Stimulated activated CD8-positive, alpha-beta memory T cell treated with anti-CD3 and anti-CD28 coated beads, Interleukin-4, amount 100 ng/mL, for 4 hours (primary cell): Measurements from ENCODE around the gene IFI30.
"Not testable (repeated sequence)": the region's sequence is repeated elsewhere in the genome, so short reads cannot be mapped to it uniquely, and the experiment has no call there.

Experiments used
- DNase-seq, 2 donors: peaks; one replicate each; pipeline ENCODE4 v3.0.0-alpha.2; 2020; ENCODE audit warnings: low read depth in 2 of 2, low spot score in 1 of 2

IFI30 gene

DNA sequence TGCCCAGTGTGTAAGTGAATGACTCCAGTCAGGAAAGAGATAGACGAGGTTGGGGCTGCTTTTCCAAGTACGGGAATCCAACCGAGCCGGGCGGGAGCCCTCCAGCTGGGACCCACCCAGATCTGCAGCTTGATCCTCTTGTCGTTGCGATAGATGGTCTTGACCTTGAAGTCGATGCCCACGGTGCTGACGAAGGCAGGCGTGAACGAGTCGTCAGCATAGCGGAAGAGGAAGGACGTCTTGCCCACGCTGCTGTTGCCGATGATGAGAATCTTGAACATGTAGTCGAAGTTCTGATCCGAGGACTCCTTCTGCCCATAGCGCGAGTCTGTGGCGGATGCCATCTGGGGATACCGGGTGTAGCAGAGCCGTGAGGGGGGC, 28.8 kb downstream of the IFI30 start:
- DNase-seq = no peak

DNA sequence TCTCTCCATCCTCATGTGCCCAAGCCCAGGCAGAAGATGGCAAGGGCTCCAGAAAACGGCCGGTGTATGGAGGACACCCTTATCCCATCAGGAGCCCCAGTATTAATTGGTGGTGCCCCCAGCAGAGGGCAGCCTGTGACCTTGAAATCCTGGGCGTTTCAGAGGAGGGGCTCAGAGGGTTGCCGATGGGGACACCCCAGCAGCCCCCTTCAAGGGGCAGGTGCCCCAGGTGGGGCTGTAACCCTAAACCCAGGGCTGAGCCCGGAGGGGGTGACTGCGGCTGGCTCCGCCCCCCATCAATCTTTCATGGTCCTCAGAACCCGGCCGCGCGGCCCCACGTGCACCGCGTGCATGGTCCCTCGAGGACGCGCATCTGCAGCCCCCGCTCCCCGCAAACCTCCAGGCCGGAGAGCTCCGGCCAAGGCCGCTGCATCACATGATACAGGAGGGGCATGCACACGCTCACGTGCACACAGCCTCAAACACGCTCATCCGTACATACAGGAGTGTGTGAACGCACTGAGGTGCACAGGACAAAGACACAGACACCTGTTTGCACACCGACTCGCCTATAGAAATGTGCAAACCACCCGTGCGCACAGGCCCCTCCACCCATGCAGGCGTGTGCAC, 29.3 kb downstream of the IFI30 start:
- no peak for DNase-seq

DNA sequence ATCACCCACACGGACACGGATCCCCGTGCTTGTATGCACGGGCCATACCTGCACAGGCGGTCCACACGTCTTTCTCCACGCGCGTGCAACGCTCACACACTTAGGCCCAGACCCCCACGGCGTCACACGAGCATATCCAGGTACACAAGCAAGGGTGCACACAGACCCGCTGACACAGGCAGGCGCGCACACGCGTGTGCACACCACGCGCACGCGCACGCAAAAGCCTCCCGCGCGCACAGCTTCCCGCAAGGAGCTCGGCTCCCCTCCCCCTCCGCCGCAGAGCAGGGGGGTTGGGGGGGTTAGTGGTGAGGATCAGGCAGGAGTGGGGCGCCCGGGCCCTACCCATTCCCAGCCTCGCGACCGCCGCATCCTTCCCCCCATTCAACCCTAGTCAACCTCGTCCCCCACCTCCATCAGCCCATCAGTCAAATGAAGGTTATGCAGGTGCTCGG, 29.8 kb downstream of the IFI30 start:
- DNase-seq = no peak

DNA sequence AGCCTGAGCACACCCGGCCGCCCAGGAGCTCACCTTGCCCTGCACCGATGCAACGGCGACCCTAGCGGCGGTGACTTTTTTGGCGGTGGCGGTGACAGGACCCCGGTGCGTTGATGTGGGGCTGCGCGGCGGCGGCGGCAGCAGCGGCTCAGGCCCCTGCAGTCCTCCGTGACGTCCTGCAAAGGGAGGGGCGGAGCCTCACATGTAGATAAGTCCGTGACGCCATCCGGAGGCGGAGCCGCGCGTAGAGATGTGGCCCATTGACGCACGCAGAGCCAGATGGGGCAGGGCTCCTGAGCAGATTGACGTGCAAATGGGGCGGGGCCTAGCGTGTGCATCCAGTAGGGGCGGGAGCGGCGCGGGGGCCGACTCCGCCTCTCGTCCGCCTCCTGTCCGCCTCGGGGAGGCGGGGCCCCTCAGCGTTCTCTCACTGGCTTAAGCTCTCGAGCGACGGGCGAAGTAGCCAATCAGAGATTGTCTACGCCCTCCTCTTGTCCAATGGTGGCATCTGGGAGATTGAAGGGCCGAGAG, 30.3 kb downstream of the IFI30 start, which contains the start of gene RAB3A:
TSS of gene RAB3A (minus strand) at position 180 of the 531 bp plus-strand sequence. CDS start 1,302 bp downstream, outside the sequence.
- peak; percentile 98 to 99 for DNase-seq

DNA sequence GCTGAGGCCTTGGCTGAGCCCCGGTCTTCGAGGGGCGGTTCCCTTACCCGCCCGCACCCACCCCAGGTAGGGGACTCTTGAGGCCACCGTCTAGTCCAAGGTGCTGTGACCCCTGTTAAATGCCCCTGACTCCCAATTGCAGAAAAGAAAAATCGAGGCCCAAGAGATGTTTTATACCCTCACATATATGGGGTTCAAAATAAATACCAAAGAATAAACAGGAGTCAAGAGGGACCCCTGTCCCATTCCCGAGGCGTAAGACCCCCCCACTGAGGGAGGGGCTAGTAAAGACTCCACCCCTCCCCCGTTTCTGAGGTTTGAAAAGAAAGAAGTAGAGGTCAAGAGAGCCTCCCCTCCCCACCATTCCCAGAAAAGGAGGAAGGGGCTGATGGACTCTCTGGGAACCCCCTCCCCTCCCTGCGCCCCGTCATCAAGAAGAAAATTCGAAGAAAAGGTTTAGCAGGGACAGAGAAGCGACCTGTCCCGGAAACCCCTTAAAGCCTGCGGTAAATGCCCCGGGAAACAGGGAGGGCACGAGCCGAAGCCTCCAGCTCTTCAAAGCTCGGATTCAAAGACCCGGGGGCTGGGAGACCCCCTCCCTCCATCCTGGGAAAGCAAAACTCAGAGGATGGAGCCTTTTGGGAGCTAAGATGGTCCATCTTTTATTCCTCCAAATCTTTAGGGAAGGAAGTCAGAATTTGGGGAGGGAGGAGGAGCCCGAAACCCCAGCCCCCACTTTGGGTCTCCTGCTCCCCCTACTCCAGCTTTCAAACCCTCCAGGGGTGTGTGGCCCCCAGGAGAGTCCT, 31.0 kb downstream of the IFI30 start:
- no peak for DNase-seq

DNA sequence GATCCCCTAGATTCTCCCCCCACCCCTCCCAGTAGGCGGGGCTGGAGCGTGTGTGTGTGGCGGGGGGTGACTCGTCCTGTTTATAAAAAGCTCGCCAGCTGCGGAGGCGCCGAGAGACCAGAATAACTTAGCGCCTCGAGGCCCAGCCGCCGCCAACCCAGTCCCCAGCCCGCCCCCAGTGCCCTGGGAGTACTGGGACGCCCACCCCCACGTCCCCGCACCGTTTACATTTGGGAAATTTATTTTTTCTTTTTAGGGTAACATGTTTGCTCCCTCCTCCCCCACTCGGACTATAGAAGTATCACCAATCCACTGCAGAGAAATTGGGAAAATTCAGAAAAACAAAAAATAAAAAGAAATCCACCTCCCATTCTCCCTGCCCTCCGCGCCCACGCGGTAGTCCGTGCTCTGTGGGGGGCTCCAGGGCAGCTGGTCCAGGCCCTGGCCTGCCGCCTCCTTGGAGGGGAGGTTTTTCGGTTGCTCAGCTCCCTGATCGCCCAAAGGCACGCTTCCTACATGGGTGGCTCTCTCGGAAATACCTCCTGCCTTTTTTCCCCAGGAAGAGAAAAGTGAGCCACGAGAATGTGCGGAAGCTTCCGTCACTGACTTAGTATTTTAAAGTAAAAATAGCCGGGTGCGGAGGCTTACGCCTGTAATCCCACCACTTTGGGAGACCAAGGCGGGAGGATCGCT, 31.7 kb downstream of the IFI30 start:
- DNase-seq = no peak

DNA sequence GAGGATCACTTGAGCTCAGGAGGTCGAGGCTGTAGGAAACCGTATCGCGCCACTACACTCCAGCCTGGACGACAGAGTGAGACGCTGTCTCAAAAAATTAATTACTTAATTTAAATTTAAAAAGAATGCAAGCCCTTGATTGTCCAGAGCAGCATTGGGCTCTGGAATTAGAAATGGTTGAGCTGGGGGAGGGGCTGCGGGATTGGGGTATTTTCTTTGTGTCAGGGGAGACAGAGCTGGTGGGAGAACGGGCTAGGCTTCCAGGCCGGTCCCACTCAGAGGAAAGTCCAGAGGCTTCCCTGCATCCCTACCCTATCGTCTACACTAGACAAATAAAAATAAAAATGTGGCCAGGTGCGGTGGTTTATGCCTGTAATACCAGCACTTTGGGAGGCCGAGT, 32.4 kb downstream of the IFI30 start:
- DNase-seq = no peak

DNA sequence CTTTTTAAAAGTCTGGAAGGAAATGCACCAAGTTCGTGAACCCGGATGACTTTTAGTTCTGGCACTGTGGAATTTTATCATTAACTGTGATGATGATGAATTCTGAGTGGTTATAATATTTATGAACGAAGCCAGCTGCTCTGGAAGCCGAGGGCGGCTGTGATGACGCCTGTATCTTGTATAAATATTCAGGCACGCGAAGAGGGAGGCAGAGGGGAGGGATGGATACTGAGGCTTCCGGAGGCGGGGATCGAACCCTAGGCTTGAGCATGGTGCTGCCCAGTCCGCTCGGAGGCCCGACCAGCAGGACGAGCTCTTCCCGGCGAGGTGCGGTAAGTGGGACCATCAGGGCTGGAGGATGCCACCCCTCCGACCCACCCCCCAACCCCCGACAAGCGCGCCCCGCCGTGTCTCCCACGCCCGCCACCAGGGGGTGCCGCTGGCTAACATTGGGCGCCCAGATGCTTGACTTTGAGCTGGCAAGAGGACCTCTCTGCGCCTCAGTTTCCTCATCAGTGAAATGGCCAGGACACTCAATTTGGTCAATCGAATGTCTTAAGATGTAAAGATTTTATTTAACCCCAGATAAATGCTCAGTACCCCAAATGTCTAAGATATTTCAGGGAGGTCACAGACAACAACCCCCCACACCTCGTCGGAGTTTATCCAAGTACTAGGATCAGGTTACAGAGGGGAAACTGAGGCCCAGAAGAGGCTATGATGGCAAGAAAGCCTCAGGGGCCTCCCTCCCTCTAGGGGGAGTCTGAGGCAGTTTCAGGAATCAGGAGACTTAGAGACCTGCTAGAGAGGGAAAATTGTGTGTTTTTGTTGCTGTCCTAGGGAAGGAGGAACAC, 34.7 kb downstream of the IFI30 start:
- DNase-seq = no peak

DNA sequence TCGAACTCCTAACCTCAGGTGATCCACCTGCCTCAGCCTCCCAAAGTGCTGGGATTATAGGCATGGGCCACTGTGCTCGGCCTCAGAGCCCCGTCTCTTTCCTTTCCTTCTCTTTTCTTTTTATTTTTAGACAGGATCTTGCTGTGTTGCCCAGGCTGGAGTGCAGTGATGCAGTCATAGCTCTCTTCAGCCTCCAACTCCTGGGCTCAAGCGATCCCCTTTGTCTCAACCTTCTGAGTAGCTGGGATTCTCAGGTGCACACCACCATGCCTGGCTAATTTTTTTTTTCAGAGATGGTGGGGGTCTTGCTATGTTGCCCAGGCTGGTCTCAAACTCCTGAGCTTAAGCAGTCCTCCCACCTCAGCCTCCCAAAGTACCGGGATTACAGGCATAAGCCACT, 36.3 kb downstream of the IFI30 start:
- DNase-seq = not testable (repeated sequence)

DNA sequence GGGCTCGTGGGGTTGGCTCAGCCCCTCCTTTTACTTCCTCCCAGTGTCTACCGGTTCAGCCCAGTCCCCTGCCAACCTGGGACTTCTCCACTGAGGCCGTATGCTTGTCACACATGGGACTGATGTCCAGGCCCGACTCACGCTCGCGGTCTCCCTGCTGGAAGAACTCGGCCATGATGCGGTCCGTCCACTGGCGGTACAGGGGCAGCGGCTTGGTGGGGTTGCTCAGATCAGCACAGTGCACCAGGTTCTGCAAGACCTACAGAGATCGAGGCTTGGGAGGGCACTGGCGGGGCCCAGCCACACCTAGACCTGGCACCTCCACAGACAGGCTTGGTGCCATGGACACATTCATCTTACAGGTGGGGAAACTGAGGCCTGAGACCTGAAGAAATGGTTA, 38.1 kb downstream of the IFI30 start:
- DNase-seq = no peak

DNA sequence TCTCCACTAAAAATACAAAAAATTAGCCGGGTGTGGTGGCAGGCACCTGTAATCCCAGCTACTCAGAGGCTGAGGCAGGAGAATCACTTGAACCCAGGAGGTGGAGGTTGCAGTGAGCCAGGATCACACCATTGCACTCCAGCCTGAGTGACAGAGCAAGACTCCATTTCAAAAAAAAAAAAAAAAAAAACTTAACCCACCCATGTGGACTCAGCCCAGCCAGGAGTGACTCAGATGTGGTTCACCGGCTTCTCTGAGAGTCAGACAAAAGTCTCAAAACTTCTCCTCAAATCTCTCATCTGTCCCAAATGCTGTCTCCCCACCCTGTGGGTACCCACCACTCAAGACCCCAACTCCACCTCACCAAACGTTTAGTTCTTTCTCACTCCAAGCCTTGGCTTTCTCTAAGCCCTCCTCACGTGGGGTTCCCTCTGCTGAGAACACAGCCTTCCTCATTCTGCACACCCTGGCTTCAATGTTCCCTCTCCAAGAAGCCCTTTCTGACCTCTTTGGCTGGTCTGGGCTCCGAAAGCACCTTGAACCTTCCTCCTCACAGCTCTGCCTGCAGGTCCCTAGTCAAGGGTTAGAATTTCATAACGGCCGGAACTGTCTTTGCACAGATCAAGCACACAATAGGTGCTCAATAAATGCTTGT, 41.3 kb downstream of the IFI30 start:
- DNase-seq = no peak

DNA sequence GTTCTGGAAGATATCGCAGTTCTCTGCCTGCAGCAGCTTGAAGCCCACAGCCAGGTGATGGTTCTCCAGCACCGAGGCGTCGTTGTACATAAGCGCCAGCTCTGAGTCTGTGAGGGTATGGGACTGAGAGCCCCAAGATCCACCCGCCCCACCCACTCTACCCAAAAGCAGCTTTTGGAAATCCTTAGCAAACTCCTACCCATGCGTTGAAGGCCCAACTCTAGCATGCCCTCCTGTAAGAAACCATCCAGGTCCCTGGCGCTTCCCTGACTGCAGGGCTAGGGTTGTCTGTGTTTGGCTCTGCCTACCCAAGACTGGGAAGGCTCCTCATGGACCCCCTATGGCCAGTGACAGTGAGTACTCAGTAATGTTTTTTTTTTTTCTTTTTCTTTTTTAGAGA, 43.2 kb downstream of the IFI30 start:
- no peak for DNase-seq

DNA sequence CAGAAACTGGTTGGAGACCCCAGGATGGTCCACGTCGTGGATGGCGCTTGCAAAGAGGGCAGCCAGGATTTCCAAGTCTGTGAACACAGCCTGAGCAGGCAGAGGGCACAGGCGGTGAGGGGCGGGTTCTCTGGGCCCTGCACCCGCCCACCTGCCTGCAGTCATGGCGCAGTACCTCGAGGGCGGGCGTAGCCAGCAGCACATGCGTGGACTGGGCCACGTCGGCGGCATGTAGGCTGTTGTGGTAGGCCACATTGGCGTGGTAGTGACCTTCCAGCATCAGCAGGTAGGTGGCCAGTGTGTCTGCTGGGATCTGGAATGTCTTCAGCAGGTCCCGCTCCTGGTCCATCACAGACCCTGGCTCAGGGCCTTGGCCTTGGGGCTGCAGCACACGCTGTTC, 44.5 kb downstream of the IFI30 start:
- DNase-seq = no peak

DNA sequence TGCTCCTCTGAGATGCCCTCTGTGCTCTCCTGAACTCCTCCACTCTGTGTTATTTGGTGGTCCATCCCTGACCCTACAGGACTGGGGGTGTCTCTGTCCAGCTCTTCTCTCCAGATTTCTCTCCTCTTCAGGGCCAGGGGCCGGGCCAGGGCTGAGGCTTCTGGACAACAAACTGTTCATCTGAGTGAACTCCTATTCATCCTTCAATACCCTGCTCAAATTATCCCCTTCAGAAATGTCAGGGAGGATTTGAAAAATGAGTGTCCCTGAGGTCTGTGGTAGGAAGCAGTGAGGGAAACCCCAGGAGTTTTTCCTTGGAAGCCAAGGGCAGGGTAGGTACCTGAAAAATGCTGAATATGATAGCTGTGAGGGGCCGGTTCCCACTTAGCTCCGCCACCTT, 45.0 kb downstream of the IFI30 start:
- DNase-seq = no peak

DNA sequence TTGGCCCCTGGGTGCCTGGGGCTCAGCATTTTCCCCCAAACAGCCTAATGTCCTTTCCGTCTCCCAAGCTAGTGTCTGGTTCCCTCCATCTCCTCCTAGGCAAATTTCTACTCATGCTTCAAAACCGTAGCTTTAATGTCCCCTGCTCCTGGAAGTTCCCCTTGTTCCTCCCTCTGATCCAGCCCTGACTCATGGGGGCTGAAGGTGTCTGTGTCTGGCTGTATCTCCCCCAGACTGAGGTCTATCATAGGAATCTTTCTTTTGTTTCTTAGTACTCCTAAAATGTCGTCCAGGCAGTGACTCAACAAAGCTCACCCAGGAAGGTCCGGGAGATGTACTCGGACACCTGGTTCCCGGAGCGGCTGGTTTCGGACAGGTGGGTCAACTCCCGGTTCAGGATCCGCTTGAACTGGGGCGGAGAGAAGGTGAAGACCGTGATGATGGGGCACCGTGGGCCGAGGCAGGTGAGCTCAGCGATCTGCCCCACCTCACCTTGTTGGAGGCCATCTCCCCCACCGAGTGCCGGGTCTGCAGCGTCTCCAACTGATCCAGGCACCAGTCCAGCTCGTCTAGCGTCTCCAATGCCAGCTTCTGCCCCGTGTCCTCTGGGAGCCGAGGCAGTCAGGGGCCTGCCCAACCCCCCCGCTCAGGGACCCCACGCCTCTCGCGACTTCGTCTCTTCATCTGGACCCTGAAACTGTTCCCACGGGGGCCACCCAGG, 46.5 kb downstream of the IFI30 start:
- no peak for DNase-seq

DNA sequence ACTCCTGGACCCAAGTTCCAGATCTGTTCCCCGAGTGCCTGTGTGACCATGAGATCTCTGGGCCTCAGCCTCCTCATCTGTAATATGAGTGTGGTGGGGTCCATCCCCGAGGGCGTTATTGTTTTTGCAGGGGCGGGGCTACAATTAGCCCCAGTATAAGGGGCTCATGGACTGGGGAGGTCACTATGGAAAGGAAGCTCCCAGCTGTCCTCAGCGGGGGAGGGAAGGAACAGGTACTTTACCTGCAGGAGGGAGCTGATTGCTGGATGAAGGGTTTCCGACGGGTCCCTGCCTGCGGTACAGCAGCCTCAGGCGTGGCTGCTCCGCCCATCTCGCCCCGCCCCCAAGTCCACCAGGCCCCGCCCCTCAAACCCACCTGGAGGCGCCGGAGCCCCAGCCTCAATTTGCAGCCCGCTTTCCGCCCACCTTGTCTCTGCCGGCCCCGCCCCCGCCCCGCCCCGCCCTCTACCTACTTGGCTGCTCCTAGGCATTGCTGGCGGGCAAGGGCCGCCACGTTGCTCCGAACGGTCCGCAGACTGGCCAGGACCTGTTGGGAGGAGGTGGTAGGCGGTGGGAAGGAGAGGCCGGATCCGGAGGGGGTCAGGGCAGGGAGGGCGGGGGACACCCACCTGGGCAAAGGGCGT, 47.1 kb downstream of the IFI30 start:
- no peak for DNase-seq

DNA sequence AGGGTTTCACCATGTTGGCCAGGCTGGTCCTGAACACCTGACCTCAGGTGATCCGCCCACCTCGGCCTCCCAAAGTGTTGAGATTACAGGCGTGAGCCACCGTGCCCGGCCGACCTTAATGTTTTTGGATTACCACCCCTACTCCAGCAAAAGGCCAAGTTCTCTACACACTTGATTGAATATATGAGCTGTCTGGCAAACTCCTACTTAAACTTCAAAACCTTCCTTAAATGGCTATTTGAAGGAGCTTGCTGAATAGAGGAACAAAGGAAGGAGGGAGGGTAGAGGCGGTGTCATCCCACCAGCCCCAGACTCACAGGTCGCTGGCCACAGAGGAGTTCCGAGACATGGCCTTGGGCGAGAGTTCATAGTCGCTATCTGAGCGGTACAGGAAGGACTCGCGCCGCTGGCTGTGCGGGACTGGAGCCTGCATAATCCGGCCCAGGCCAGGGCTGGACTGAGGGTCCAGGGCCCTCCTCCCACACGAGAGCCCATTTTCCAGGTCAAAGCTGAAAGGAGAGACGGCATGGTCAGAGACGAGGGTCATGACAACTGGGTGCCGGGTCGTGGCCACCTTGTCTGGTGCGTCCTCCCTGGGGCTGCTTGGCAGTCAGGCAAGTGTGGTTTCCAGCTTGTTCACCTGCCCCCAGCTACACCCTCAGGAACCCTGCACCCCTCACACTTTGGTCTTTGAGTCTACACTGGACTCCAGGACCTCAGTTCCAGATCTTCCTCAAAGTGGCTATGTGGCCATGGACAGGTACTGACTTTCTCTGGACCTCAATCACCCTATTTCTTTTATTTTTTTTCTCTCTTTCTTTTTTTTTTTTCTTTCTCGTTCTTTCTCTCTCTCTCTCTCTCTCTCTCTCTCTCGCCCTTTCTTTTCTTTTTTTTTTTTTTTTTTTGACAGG, 48.5 kb downstream of the IFI30 start:
- no peak for DNase-seq

DNA sequence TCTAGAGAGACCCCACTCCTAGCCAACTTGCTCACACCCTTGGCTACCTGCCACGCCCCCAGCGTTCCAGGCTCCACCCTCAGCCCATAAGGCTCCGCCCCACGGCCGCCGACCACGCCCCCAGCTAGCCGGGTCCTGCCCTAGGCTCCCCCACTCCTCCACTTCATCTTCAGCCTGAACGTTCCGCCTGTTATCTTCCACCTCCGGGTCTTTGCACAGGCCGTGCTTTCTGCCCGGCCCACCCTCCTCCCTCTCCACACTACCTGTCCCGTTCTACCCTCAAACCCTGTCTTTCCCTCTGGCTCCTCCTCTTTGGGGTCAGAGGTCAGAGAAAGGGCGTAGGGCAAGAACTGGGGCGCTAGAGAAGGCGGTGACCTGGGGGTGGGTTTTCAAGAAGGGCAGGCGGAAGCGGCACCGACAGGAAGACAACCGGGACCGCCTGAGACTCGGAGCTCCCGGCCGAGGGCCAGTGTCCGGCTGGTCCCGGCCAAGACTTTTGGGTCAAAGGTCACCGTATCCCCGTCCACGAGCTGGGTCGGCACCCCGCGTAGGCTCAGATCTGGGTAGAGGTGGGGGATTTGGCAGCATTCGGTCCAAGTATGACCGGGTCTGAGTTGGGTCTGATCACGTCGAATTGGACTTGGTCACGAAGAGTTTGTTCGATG, 50.4 kb downstream of the IFI30 start:
- DNase-seq = no peak
